Smooth muscle cell of the coronary artery (primary cell): ENCODE measurements around the gene GNPDA2. TPM values are rescaled to one million over a fixed set of nuclear protein-coding genes. Genes with fewer than 3 reads are reported as not detected.

Source experiments
- total RNA-seq: library from RNA; depleted of rRNA; stranded (reverse); fragments of >200 nt; gene quantifications from 2 replicates; pipeline ENCODE4 v1.2.3, GENCODE V29; 2014; ENCODE audit warnings: low replicate concordance

Gene GNPDA2
- total RNA-seq = 20.0 and 21.1 TPM in 2 replicates

GRCh38 chr4:44726038-44726871 lies at the start of gene GNPDA2:
Gene GNPDA2, minus strand, starts transcription at chr4:44726556. Its CDS starts 4,349 bp downstream, at chr4:44722207.

GRCh38 chr4:44678094-44679041 lies 48.0 kb downstream of the GNPDA2 start, which contains the start of gene GUF1:
Gene GUF1, plus strand, starts transcription at chr4:44678420. Its CDS starts 203 bp downstream, at chr4:44678623.

Other genes with a start within 250 kb of the GNPDA2 start
- gene YIPF7, start 74.9 kb downstream of the GNPDA2 start, total RNA-seq = 0.12 TPM in 1 of 2 replicates, not detected in the other
- 4.9 and 9.4 TPM in 2 replicates for gene GUF1, start 48.1 kb downstream of the GNPDA2 start, total RNA-seq